ENCODE data around the gene HEG1.

DNA sequence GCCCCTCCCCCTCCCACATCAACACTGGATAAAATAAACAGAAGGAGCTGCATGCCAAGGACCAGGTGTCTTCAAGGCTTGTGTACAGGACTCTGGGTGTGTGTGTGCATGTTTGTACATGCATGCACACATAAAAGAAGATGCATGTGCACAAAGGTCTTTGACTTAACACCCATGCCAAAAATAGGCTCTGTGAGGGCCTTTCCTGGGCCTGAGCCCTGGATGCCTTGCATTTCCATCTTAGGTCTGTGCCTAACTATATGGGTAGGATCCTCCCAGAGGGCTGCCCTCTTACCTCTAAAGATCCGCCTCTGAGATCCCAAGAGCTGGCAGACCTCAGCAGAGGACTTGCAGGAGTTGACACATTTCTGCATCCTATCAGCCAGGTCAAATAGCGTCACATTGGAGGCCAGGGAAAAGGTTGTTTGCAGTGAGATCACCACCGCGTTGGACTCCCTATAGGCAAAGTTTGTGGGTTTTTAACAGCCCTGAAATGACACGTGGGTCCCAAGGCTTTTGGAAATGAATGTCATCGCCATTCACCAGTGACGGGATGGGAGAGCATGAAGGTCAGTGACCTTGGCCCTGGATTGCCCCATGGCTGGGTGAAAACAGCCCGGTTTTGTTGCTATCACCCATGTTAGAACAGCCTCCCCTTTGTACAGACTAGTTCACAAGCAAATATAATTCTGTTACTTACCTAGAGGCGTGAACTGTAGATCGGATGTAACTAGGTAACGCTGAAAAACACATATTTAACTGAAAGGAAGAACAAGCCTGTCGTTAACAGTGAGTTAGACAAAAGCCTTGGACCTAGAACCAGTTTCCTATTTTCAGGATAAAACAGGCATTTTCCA lies 54.0 kb downstream of the HEG1 start:
- TF ChIP-seq, protein P1, sequence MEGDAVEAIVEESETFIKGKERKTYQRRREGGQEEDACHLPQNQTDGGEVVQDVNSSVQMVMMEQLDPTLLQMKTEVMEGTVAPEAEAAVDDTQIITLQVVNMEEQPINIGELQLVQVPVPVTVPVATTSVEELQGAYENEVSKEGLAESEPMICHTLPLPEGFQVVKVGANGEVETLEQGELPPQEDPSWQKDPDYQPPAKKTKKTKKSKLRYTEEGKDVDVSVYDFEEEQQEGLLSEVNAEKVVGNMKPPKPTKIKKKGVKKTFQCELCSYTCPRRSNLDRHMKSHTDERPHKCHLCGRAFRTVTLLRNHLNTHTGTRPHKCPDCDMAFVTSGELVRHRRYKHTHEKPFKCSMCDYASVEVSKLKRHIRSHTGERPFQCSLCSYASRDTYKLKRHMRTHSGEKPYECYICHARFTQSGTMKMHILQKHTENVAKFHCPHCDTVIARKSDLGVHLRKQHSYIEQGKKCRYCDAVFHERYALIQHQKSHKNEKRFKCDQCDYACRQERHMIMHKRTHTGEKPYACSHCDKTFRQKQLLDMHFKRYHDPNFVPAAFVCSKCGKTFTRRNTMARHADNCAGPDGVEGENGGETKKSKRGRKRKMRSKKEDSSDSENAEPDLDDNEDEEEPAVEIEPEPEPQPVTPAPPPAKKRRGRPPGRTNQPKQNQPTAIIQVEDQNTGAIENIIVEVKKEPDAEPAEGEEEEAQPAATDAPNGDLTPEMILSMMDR (IDR thresholded peaks at IDR 0.05 in 4 of 5, conservative IDR thresholded peaks at IDR 0.05 in 1 of 5): no peak
- TF ChIP-seq POLR2A (IDR thresholded peaks at IDR 0.05): no peak

Data from gastrocnemius medialis (tissue), 4 donors.